ENCODE results near the gene MRPS6. TPM values are rescaled to one million over a fixed set of nuclear protein-coding genes. Genes with fewer than 3 reads are reported as not detected.

The MRPS6 gene
- total RNA-seq, 1 donor from 2014 or later: 18.8 TPM

GRCh38 chr21:34141373-34141772 lies 68.0 kb downstream of the MRPS6 start:
- H3K4me3 ChIP-seq (ENCODE audit: low read length in 3 of 3): no peak overlapping the region
- no peaks in the 10 kb centered on the region for H3K27me3 ChIP-seq (ENCODE audit: control insufficient read depth in 3 of 3, insufficient read depth in 3 of 3, low read length in 3 of 3)
- no peak overlapping the region for H3K9ac ChIP-seq (ENCODE audit: low read depth in 1 of 3, low read length in 3 of 3)
- H3K36me3 ChIP-seq (ENCODE audit: control insufficient read depth in 3 of 3, insufficient read depth in 3 of 3, low read length in 3 of 3): peaks cover 0 to 8% (median 6%) of the 10 kb centered on the region in 3 donors
- H3K4me1 ChIP-seq (ENCODE audit: control insufficient read depth in 3 of 3, insufficient read depth in 3 of 3, low read length in 3 of 3): peaks cover 5 to 17% (median 6%) of the 10 kb centered on the region in 3 donors
- no peak overlapping the region for H3K27ac ChIP-seq (ENCODE audit: low read depth, low read length)
- H3K9me3 ChIP-seq (ENCODE audit: control insufficient read depth in 3 of 3, low read length in 3 of 3): no peaks in the 10 kb centered on the region

- Histone ChIP-seq H3K27me3 (ENCODE audit: control insufficient read depth in 3 of 3, insufficient read depth in 3 of 3, low read length in 3 of 3) (no peaks in the 10 kb centered on the region), H3K9me3 (ENCODE audit: control insufficient read depth in 3 of 3, low read length in 3 of 3) (no peaks in the 10 kb centered on the region), H3K4me3 (ENCODE audit: low read length in 3 of 3) (no peak overlapping the region), H3K27ac (ENCODE audit: low read depth, low read length) (no peak overlapping the region), H3K4me1 (ENCODE audit: control insufficient read depth in 3 of 3, insufficient read depth in 3 of 3, low read length in 3 of 3) (peaks cover 5 to 17% (median 6%) of the 10 kb centered on the region in 3 donors), H3K36me3 (ENCODE audit: control insufficient read depth in 3 of 3, insufficient read depth in 3 of 3, low read length in 3 of 3) (peaks cover 0 to 8% (median 6%) of the 10 kb centered on the region in 3 donors), H3K9ac (ENCODE audit: low read depth in 1 of 3, low read length in 3 of 3) (no peak overlapping the region)
Observed at GRCh38 chr21:34143685-34144182, 70.4 kb downstream of the MRPS6 start.

- no peak overlapping the region for H3K9ac ChIP-seq (ENCODE audit: low read depth in 1 of 3, low read length in 3 of 3)
- peaks cover 0 to 8% (median 6%) of the 10 kb centered on the region in 3 donors for H3K36me3 ChIP-seq (ENCODE audit: control insufficient read depth in 3 of 3, insufficient read depth in 3 of 3, low read length in 3 of 3)
- no peaks in the 10 kb centered on the region for H3K9me3 ChIP-seq (ENCODE audit: control insufficient read depth in 3 of 3, low read length in 3 of 3)
- no peaks in the 10 kb centered on the region for H3K27me3 ChIP-seq (ENCODE audit: control insufficient read depth in 3 of 3, insufficient read depth in 3 of 3, low read length in 3 of 3)
- no peak overlapping the region for H3K4me3 ChIP-seq (ENCODE audit: low read length in 3 of 3)
- H3K4me1 ChIP-seq (ENCODE audit: control insufficient read depth in 3 of 3, insufficient read depth in 3 of 3, low read length in 3 of 3): peaks cover 5 to 17% (median 6%) of the 10 kb centered on the region in 3 donors
- H3K27ac ChIP-seq (ENCODE audit: low read depth, low read length): no peak overlapping the region
Observed at GRCh38 chr21:34144224-34144623, 70.8 kb downstream of the MRPS6 start.

GRCh38 chr21:34147792-34148418 lies 74.5 kb downstream of the MRPS6 start:
- H3K27me3 ChIP-seq (ENCODE audit: control insufficient read depth in 3 of 3, insufficient read depth in 3 of 3, low read length in 3 of 3): no peaks in the 10 kb centered on the region
- H3K9ac ChIP-seq (ENCODE audit: low read depth in 1 of 3, low read length in 3 of 3): no peak overlapping the region
- H3K9me3 ChIP-seq (ENCODE audit: control insufficient read depth in 3 of 3, low read length in 3 of 3): no peaks in the 10 kb centered on the region
- H3K4me3 ChIP-seq (ENCODE audit: low read length in 3 of 3): no peak overlapping the region
- peaks cover 5 to 13% (median 6%) of the 10 kb centered on the region in 3 donors for H3K4me1 ChIP-seq (ENCODE audit: control insufficient read depth in 3 of 3, insufficient read depth in 3 of 3, low read length in 3 of 3)
- peaks cover 0 to 8% (median 6%) of the 10 kb centered on the region in 3 donors for H3K36me3 ChIP-seq (ENCODE audit: control insufficient read depth in 3 of 3, insufficient read depth in 3 of 3, low read length in 3 of 3)
- no peak overlapping the region for H3K27ac ChIP-seq (ENCODE audit: low read depth, low read length)

GRCh38 chr21:34148419-34148804 lies 75.0 kb downstream of the MRPS6 start:
- Histone ChIP-seq H3K9ac (ENCODE audit: low read depth in 1 of 3, low read length in 3 of 3) (no peak overlapping the region), H3K27ac (ENCODE audit: low read depth, low read length) (no peak overlapping the region), H3K9me3 (ENCODE audit: control insufficient read depth in 3 of 3, low read length in 3 of 3) (no peaks in the 10 kb centered on the region), H3K4me3 (ENCODE audit: low read length in 3 of 3) (no peak overlapping the region), H3K27me3 (ENCODE audit: control insufficient read depth in 3 of 3, insufficient read depth in 3 of 3, low read length in 3 of 3) (no peaks in the 10 kb centered on the region), H3K4me1 (ENCODE audit: control insufficient read depth in 3 of 3, insufficient read depth in 3 of 3, low read length in 3 of 3) (peaks cover under 1 to 8% (median 2%) of the 10 kb centered on the region in 3 donors), H3K36me3 (ENCODE audit: control insufficient read depth in 3 of 3, insufficient read depth in 3 of 3, low read length in 3 of 3) (peaks cover 0 to 4% (median 2%) of the 10 kb centered on the region in 3 donors)

GRCh38 chr21:34148826-34149558 lies 75.6 kb downstream of the MRPS6 start:
- Histone ChIP-seq H3K27ac (ENCODE audit: low read depth, low read length) (no peak overlapping the region), H3K4me3 (ENCODE audit: low read length in 3 of 3) (no peak overlapping the region), H3K27me3 (ENCODE audit: control insufficient read depth in 3 of 3, insufficient read depth in 3 of 3, low read length in 3 of 3) (no peaks in the 10 kb centered on the region), H3K9me3 (ENCODE audit: control insufficient read depth in 3 of 3, low read length in 3 of 3) (no peaks in the 10 kb centered on the region), H3K4me1 (ENCODE audit: control insufficient read depth in 3 of 3, insufficient read depth in 3 of 3, low read length in 3 of 3) (peaks cover 0 to 6% (median 0%) of the 10 kb centered on the region in 3 donors), H3K36me3 (ENCODE audit: control insufficient read depth in 3 of 3, insufficient read depth in 3 of 3, low read length in 3 of 3) (peaks cover 0 to under 1% (median 0%) of the 10 kb centered on the region in 3 donors), H3K9ac (ENCODE audit: low read depth in 1 of 3, low read length in 3 of 3) (no peak overlapping the region)

- Histone ChIP-seq H3K9me3 (ENCODE audit: control insufficient read depth in 3 of 3, low read length in 3 of 3) (no peaks in the 10 kb centered on the region), H3K36me3 (ENCODE audit: control insufficient read depth in 3 of 3, insufficient read depth in 3 of 3, low read length in 3 of 3) (no peaks in the 10 kb centered on the region), H3K9ac (ENCODE audit: low read depth in 1 of 3, low read length in 3 of 3) (no peak overlapping the region), H3K4me1 (ENCODE audit: control insufficient read depth in 3 of 3, insufficient read depth in 3 of 3, low read length in 3 of 3) (peaks cover 0 to 5% (median 4%) of the 10 kb centered on the region in 3 donors), H3K27ac (ENCODE audit: low read depth, low read length) (no peak overlapping the region), H3K27me3 (ENCODE audit: control insufficient read depth in 3 of 3, insufficient read depth in 3 of 3, low read length in 3 of 3) (no peaks in the 10 kb centered on the region), H3K4me3 (ENCODE audit: low read length in 3 of 3) (no peak overlapping the region)
Observed at GRCh38 chr21:34152500-34152899, 79.1 kb downstream of the MRPS6 start.

- Histone ChIP-seq H3K27me3 (ENCODE audit: control insufficient read depth in 3 of 3, insufficient read depth in 3 of 3, low read length in 3 of 3) (no peaks in the 10 kb centered on the region), H3K4me1 (ENCODE audit: control insufficient read depth in 3 of 3, insufficient read depth in 3 of 3, low read length in 3 of 3) (peaks cover 0 to 5% (median 4%) of the 10 kb centered on the region in 3 donors), H3K9me3 (ENCODE audit: control insufficient read depth in 3 of 3, low read length in 3 of 3) (no peaks in the 10 kb centered on the region), H3K4me3 (ENCODE audit: low read length in 3 of 3) (no peak overlapping the region), H3K27ac (ENCODE audit: low read depth, low read length) (no peak overlapping the region), H3K36me3 (ENCODE audit: control insufficient read depth in 3 of 3, insufficient read depth in 3 of 3, low read length in 3 of 3) (no peaks in the 10 kb centered on the region), H3K9ac (ENCODE audit: low read depth in 1 of 3, low read length in 3 of 3) (no peak overlapping the region)
Observed at GRCh38 chr21:34154878-34155277, 81.5 kb downstream of the MRPS6 start.

GRCh38 chr21:34156957-34157356 lies 83.6 kb downstream of the MRPS6 start:
- no peaks in the 10 kb centered on the region for H3K27me3 ChIP-seq (ENCODE audit: control insufficient read depth in 3 of 3, insufficient read depth in 3 of 3, low read length in 3 of 3)
- no peaks in the 10 kb centered on the region for H3K36me3 ChIP-seq (ENCODE audit: control insufficient read depth in 3 of 3, insufficient read depth in 3 of 3, low read length in 3 of 3)
- H3K27ac ChIP-seq (ENCODE audit: low read depth, low read length): no peak overlapping the region
- no peak overlapping the region for H3K4me3 ChIP-seq (ENCODE audit: low read length in 3 of 3)
- peaks cover 0 to 5% (median 4%) of the 10 kb centered on the region in 3 donors for H3K4me1 ChIP-seq (ENCODE audit: control insufficient read depth in 3 of 3, insufficient read depth in 3 of 3, low read length in 3 of 3)
- no peaks in the 10 kb centered on the region for H3K9me3 ChIP-seq (ENCODE audit: control insufficient read depth in 3 of 3, low read length in 3 of 3)
- H3K9ac ChIP-seq (ENCODE audit: low read depth in 1 of 3, low read length in 3 of 3): no peak overlapping the region

- H3K9me3 ChIP-seq (ENCODE audit: control insufficient read depth in 3 of 3, low read length in 3 of 3): no peaks in the 10 kb centered on the region
- H3K36me3 ChIP-seq (ENCODE audit: control insufficient read depth in 3 of 3, insufficient read depth in 3 of 3, low read length in 3 of 3): no peaks in the 10 kb centered on the region
- H3K9ac ChIP-seq (ENCODE audit: low read depth in 1 of 3, low read length in 3 of 3): no peak overlapping the region
- no peaks in the 10 kb centered on the region for H3K27me3 ChIP-seq (ENCODE audit: control insufficient read depth in 3 of 3, insufficient read depth in 3 of 3, low read length in 3 of 3)
- peaks cover 0 to 5% (median 4%) of the 10 kb centered on the region in 3 donors for H3K4me1 ChIP-seq (ENCODE audit: control insufficient read depth in 3 of 3, insufficient read depth in 3 of 3, low read length in 3 of 3)
- H3K27ac ChIP-seq (ENCODE audit: low read depth, low read length): no peak overlapping the region
- H3K4me3 ChIP-seq (ENCODE audit: low read length in 3 of 3): no peak overlapping the region
Observed at GRCh38 chr21:34157521-34157920, 84.1 kb downstream of the MRPS6 start.
